ENCODE results near the gene ELK3.

ELK3 gene

GRCh38 chr12:96258104-96258961, 64.2 kb downstream of the ELK3 start:
- DNase-seq (ENCODE audit: low read depth): no peak

- DNase-seq (ENCODE audit: low read depth): no peak
Measured at GRCh38 chr12:96260231-96260630, 66.1 kb downstream of the ELK3 start.

GRCh38 chr12:96260644-96261043, 66.5 kb downstream of the ELK3 start:
- no peak for DNase-seq (ENCODE audit: low read depth)

- DNase-seq (ENCODE audit: low read depth): no peak
Measured at GRCh38 chr12:96261557-96261956, 67.4 kb downstream of the ELK3 start.

- no peak for DNase-seq (ENCODE audit: low read depth)
Measured at GRCh38 chr12:96263449-96263902, 69.3 kb downstream of the ELK3 start.

GRCh38 chr12:96265400-96265799, 71.2 kb downstream of the ELK3 start:
- no peak for DNase-seq (ENCODE audit: low read depth)

- no peak for DNase-seq (ENCODE audit: low read depth)
Measured at GRCh38 chr12:96265836-96266235, 71.7 kb downstream of the ELK3 start.

GRCh38 chr12:96266238-96266637, 72.1 kb downstream of the ELK3 start:
- no peak for DNase-seq (ENCODE audit: low read depth)

GRCh38 chr12:96271469-96272199, 77.5 kb downstream of the ELK3 start:
- no peak for DNase-seq (ENCODE audit: low read depth)

GRCh38 chr12:96274331-96274730, 80.2 kb downstream of the ELK3 start:
- DNase-seq (ENCODE audit: low read depth): no peak

GRCh38 chr12:96285158-96285557, 91.0 kb downstream of the ELK3 start:
- no peak for DNase-seq (ENCODE audit: low read depth)

GRCh38 chr12:96289067-96289466, 94.9 kb downstream of the ELK3 start:
- DNase-seq (ENCODE audit: low read depth): no peak

GRCh38 chr12:96293093-96293492, 98.9 kb downstream of the ELK3 start:
- DNase-seq (ENCODE audit: low read depth): no peak

- DNase-seq (ENCODE audit: low read depth): no peak
Measured at GRCh38 chr12:96294831-96295230, 100.7 kb downstream of the ELK3 start.

GRCh38 chr12:96295532-96296160, 101.5 kb downstream of the ELK3 start:
- no peak for DNase-seq (ENCODE audit: low read depth)

GRCh38 chr12:96297504-96297903, 103.3 kb downstream of the ELK3 start:
- no peak for DNase-seq (ENCODE audit: low read depth)

- DNase-seq (ENCODE audit: low read depth): no peak
Measured at GRCh38 chr12:96300064-96300463, 105.9 kb downstream of the ELK3 start.

- no peak for DNase-seq (ENCODE audit: low read depth)
Measured at GRCh38 chr12:96301732-96302131, 107.6 kb downstream of the ELK3 start.

- no peak for DNase-seq (ENCODE audit: low read depth)
Measured at GRCh38 chr12:96302687-96303310, 108.6 kb downstream of the ELK3 start.

- no peak for DNase-seq (ENCODE audit: low read depth)
Measured at GRCh38 chr12:96303653-96304052, 109.5 kb downstream of the ELK3 start.

GRCh38 chr12:96305665-96306064, 111.5 kb downstream of the ELK3 start:
- no peak for DNase-seq (ENCODE audit: low read depth)

GRCh38 chr12:96308881-96309280, 114.7 kb downstream of the ELK3 start:
- DNase-seq (ENCODE audit: low read depth): no peak
